Colonic mucosa (tissue), 4 donors: Measurements from ENCODE around the gene MRPL54. TPM values are rescaled to one million over a fixed set of nuclear protein-coding genes. Genes with fewer than 3 reads are reported as not detected.

Source experiments
- DNase-seq: peaks from one replicate; pipeline ENCODE4 v3.0.0-alpha.2; 2020
- H3K27ac ChIP-seq: fragments of 200-600 bp; one replicate; pipeline ENCODE4 v1.8.0; 2021
- H3K27me3 ChIP-seq: fragments of 200-600 bp; one replicate; pipeline ENCODE4 v1.8.0; 2021
- H3K36me3 ChIP-seq: fragments of 200-600 bp; one replicate; pipeline ENCODE4 v1.8.0; 2021
- H3K4me1 ChIP-seq: fragments of 200-600 bp; one replicate; pipeline ENCODE4 v1.8.0; 2021; ENCODE audit warnings: mild to moderate bottlenecking
- H3K4me3 ChIP-seq: fragments of 200-600 bp; one replicate; pipeline ENCODE4 v1.8.0; 2021
- H3K9ac ChIP-seq, 2 donors: one replicate each; pipeline ENCODE4 v1.7.0; 2013; ENCODE audit warnings: control low read depth in 2 of 2, low read depth in 2 of 2, low read length in 2 of 2
- H3K9me3 ChIP-seq: fragments of 200-600 bp; one replicate; pipeline ENCODE4 v1.8.0; 2021
- intact Hi-C: fragments of 100-400 bp; cut with DNase I; formaldehyde crosslinking; loops from one replicate; pipeline ENCODE4 v1.14.1; 2022
- total RNA-seq, 2 donors: library from RNA; stranded (reverse); fragmentation: NEBNext Ultra II Directional in 1 of 2; extraction: Animal tissue kit (Norgen Biotek cat#: 25700) in 1 of 2; gene quantifications; one replicate each; pipeline ENCODE4 v1.2.1, GENCODE V29; 2021
- TF ChIP-seq, protein P1 (sequence below): fragments of 200-600 bp; IDR thresholded peaks from one replicate; pipeline ENCODE4 v1.8.0; 2022; ENCODE audit warnings: antibody characterized with exemption, mild to moderate bottlenecking
- donor health status: healthy.
- donor health status: DM: no; HTN: no; CAD: no.
- donor health status: DM: no; HTN: no; CAD: no.

The MRPL54 gene
- total RNA-seq, 2 donors from 2014 or later: 73.7 to 86.9 TPM

- peaks cover 7% of the 10 kb centered on the region for H3K36me3 ChIP-seq
- intact Hi-C loops: no loop called here
- no peaks in the 10 kb centered on the region for H3K4me1 ChIP-seq
- DNase-seq: no peak
- H3K27ac ChIP-seq: no peak overlapping the region
- H3K9me3 ChIP-seq: no peaks in the 10 kb centered on the region
- H3K9ac ChIP-seq: no peak overlapping the region
- TF ChIP-seq, protein P1, sequence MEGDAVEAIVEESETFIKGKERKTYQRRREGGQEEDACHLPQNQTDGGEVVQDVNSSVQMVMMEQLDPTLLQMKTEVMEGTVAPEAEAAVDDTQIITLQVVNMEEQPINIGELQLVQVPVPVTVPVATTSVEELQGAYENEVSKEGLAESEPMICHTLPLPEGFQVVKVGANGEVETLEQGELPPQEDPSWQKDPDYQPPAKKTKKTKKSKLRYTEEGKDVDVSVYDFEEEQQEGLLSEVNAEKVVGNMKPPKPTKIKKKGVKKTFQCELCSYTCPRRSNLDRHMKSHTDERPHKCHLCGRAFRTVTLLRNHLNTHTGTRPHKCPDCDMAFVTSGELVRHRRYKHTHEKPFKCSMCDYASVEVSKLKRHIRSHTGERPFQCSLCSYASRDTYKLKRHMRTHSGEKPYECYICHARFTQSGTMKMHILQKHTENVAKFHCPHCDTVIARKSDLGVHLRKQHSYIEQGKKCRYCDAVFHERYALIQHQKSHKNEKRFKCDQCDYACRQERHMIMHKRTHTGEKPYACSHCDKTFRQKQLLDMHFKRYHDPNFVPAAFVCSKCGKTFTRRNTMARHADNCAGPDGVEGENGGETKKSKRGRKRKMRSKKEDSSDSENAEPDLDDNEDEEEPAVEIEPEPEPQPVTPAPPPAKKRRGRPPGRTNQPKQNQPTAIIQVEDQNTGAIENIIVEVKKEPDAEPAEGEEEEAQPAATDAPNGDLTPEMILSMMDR: no peak
- no peaks in the 10 kb centered on the region for H3K27me3 ChIP-seq
- no peak overlapping the region for H3K4me3 ChIP-seq
Observed at GRCh38 chr19:3736106-3736724, 26.3 kb upstream of the MRPL54 start.

DNA sequence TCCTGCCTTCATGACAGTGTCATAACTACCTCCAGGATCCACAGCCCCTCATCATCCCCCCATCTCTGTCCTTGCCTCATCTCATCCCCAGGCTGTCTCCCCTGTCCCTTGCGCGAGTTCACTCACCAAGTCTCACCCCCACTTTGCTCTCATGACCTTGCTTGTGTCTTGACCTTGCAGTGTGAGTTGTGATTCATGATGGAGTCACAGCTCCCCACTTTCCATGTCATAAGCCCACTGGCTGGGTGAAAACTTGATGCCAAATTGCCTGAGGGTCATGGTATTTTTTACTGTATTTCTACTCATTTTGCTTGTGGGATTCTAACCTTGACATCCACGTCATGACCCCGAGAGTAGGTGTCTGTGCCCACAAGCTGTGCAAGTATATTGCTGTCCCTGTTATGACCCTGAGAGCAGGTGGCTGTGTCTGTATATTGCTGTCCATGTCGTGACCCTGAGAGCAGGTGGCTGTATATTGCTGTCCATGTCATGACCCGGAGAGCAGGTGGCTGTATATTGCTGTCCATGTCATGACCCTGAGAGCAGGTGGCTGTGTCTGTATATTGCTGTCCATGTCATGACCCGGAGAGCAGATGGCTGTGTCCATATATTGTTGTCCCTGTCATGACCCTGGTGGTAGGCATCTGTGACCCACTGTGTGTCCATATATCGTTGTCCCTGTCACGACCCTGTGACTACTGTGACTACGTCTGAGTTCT, 24.8 kb upstream of the MRPL54 start:
- Histone ChIP-seq H3K36me3 (peaks cover 7% of the 10 kb centered on the region), H3K9ac (no peak overlapping the region)

DNA sequence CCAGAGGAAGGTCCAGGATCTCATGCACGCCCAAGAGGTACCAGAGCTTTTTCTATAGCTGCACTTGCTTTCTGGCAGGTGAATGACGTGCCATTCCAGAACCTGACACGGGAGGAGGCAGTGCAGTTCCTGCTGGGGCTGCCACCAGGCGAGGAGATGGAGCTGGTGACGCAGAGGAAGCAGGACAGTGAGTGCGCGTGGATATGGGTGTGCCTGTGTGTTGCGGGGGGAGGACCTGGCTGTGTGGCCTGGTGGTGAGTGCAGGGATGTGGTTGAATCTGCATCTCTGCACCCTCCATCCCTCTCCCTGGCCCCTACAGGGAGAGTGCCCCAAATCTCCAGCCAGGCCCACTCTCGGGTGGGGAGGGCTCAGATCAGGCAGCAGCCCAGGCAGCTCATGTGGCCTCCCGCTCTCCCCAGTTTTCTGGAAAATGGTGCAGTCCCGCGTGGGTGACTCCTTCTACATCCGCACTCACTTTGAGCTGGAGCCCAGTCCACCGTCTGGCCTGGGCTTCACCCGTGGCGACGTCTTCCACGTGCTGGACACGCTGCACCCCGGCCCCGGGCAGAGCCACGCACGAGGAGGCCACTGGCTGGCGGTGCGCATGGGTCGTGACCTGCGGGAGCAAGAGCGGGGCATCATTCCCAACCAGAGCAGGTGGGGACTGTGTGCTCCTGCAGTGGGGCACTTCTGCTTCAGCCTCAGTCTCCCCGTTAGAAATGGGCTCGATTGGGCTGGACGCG, 23.8 kb upstream of the MRPL54 start:
- TF ChIP-seq, protein P1: no peak
- Histone ChIP-seq H3K27me3 (no peaks in the 10 kb centered on the region), H3K4me1 (no peaks in the 10 kb centered on the region), H3K4me3 (no peak overlapping the region), H3K36me3 (peaks cover 7% of the 10 kb centered on the region), H3K9ac (no peak overlapping the region), H3K27ac (no peak overlapping the region), H3K9me3 (no peaks in the 10 kb centered on the region)
- intact Hi-C loops: no loop called here
- no peak for DNase-seq

More for the DNA sequence above, 24.8 kb upstream of the MRPL54 start:
- TF ChIP-seq, protein P1: no peak
- Histone ChIP-seq H3K4me1 (no peaks in the 10 kb centered on the region), H3K9me3 (no peaks in the 10 kb centered on the region), H3K27me3 (no peaks in the 10 kb centered on the region), H3K4me3 (no peak overlapping the region), H3K27ac (no peak overlapping the region)
- intact Hi-C loops: no loop called here
- no peak for DNase-seq

DNA sequence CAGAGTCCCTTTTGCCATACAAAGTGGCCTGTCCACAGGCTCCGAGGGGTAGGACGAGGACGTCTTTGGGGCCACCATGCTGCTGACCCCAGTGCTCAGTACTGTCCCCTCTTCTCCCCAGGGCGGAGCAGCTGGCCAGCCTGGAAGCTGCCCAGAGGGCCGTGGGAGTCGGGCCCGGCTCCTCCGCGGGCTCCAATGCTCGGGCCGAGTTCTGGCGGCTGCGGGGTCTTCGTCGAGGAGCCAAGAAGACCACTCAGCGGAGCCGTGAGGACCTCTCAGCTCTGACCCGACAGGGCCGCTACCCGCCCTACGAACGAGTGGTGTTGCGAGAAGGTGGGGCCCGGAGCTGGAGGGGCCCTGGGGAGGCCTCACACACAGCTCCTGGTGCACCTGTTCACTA, 22.1 kb upstream of the MRPL54 start:
- H3K4me1 ChIP-seq: no peaks in the 10 kb centered on the region
- no peak overlapping the region for H3K9ac ChIP-seq
- H3K4me3 ChIP-seq: no peak overlapping the region
- no peaks in the 10 kb centered on the region for H3K27me3 ChIP-seq
- H3K9me3 ChIP-seq: no peaks in the 10 kb centered on the region
- peaks cover 7% of the 10 kb centered on the region for H3K36me3 ChIP-seq
- no peak for DNase-seq
- no peak overlapping the region for H3K27ac ChIP-seq
- intact Hi-C loops: no loop called here
- TF ChIP-seq, protein P1: no peak

DNA sequence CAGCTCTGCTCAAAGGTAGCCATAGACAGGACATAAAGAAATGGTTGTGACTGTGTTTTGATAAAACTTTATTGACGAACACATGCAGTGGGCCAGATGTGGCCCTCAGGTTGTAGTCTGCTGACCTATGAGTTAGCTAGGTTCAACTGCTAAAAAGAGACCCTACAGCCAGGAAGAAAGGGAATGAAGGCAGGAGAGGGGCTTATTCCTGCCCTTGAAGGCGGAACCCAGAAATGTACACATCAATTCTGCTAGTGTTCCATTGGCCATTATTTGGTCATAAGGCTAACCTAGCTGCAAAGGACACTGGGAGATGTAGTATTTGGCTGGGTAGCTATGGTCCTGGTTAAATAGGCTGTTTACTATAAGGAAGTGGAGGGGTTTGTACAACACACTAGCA, 19.0 kb upstream of the MRPL54 start:
- Histone ChIP-seq H3K4me3 (no peak overlapping the region), H3K4me1 (no peaks in the 10 kb centered on the region), H3K36me3 (peaks cover 2% of the 10 kb centered on the region), H3K9me3 (no peaks in the 10 kb centered on the region), H3K9ac (no peak overlapping the region), H3K27ac (no peak overlapping the region), H3K27me3 (no peaks in the 10 kb centered on the region)
- intact Hi-C loops: no loop called here
- DNase-seq: no peak
- TF ChIP-seq, protein P1: no peak
